H54 (cell line): ENCODE results near the gene CENPO.
A peak's percentile ranks its signal among the peaks of the same experiment; 100 is the strongest.
"Not testable (repeated sequence)": the region's sequence is repeated elsewhere in the genome, so short reads cannot be mapped to it uniquely, and the experiment has no call there.

Experiments
- DNase-seq: peaks from one replicate; pipeline ENCODE4 v3.0.0; 2011; ENCODE audit warnings: low spot score, mixed read lengths; ENCODE audit not compliant: insufficient read length
- FAIRE-seq: peaks from 3 replicates; lab custom pipeline; 2011; peaks lifted over from hg19 to GRCh38; lab: Jason Lieb, UNC
- POLR2A ChIP-seq: IDR thresholded peaks from 2 replicates; pipeline ENCODE4 v1.6.1; 2011; ENCODE audit warnings: low read depth, mild to moderate bottlenecking, low read length

CENPO gene

DNA sequence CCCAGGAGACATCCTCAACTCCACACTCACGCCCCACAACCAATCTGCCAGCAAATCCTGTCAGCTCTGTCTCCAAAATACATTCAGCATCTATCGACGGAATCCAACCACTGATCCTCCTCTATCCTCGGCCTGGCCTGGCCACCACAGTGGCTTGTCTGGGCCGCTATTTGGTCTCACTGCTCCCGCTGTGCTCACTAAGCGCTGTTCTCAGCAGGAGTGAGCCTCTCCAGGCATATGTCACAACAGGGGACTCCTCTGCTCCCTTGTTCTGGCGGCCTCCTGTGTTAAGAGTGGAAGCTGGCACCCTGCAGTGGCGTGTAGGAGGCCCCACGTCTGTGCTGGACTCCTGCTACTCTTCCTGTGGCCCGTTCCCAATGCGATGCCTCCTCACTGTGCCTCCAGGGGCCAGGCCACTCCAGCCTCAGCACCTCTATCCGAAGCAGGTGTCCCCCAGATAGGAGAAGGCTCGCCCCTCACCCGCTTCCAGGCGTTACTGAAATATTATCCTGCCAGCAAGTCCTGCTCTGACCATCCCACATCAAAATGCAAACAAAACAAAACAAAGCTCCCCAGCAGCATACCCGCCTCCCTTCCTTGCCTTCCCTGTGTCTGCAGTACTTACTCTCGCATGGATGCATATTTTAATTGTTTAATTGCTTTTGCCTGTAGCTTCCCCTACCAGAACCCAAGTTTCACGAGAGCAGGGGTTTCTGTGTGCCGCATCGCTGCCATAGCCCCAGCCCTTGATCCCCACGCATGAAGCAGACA is 39.9 kb downstream of the CENPO start:
- FAIRE-seq (no peak), DNase-seq (no peak)
- TF ChIP-seq POLR2A, result no peak

DNA sequence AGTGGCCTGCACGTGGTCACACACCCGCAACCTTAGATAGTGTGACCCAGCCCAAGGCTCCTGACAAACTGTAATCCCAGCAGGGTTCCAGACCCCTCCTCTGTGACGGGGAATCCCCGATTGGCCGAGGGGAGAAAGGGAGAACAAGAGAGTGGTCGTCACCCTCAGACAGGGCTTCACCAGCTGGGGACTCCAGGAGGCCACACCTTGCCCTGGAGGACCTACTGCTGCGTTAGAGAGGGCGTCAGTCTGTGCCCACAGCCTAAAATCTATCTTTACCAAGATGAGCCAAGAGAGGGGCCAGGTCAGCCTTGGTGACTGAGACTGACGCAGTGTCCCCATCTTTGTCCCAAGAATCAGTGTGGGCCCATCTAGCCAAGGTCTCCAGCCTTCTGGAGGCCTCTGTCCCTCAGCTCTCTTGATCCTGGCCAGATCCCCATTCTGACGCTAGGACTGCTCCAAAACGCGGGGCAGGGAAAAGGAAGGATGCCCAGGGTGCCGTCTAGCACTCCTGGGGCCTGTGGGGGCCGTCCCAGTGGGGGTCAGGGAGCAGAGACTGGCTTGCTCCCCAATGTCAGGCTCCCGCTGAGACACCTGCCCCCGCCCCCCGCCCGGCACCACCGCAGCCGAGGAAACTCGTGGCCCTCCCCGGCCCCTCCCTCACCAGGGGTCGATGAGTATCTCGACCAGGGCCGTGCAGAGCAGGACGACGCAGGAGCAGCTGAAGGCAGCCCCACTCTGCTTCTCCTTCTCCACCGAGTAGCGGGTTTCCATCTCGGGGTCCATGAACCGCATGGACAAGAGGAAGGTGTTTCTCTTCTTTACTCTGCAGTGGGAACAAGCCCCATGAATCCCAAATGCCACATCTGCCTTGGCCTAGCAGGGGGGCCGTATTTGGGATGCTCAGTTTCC is 40.9 kb downstream of the CENPO start:
- no peak for FAIRE-seq

DNA sequence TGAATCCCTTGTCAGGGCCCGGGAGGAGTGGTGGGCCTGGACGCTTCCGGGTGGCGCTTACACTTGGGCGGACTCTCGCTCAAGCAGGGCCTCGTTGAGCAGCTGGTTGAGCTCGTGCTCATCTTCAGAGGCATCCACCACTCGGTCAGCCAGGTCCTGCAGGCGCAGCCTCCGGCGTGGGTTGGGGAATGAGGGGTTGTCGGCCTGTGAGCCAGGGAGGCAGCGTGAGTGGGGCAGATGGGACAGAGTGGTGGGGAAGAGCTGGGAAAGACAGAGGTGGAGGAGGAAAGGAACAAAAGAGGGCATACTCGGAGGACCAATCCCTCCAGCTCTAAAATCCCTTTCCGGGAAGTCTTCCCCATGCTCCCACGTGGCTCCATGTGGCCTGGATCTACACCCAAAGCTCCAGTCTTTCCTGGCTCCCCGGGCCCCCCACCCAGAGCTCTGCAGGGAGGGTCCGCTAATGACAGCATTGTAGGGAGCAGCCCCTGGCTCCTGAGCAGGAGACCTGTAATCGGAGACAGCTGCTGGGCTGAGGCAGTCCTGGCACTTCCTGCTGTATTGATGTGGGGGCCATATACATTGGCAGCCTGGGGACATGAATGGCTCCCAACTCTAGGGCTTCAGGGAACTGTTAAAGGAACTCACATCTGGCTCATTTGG is 41.6 kb downstream of the CENPO start:
- TF ChIP-seq POLR2A, result no peak
- FAIRE-seq (no peak), DNase-seq (no peak)

More for the DNA sequence above, 40.9 kb downstream of the CENPO start:
- no peak for DNase-seq
- TF ChIP-seq POLR2A, result no peak

DNA sequence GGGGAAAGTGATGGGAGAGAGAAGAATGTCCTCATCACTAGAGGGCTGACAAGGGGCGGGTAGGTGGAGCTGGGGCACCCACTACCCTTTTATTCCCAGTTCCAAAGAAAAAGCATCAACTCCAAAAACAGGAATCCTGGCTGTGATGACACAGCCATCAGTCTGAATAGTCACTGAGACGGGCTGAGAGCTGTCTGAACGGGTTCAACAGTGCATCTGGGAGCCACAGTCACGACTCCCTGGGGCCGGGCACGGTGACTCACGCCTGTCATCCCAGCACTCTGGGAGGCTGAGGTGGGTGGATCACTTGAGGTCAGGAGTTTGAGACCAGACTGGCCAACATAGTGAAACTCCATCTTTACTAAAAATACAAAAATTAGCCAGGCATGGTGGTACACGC is 42.2 kb downstream of the CENPO start:
- peak; percentile 83 for DNase-seq
- not testable (repeated sequence) for FAIRE-seq

DNA sequence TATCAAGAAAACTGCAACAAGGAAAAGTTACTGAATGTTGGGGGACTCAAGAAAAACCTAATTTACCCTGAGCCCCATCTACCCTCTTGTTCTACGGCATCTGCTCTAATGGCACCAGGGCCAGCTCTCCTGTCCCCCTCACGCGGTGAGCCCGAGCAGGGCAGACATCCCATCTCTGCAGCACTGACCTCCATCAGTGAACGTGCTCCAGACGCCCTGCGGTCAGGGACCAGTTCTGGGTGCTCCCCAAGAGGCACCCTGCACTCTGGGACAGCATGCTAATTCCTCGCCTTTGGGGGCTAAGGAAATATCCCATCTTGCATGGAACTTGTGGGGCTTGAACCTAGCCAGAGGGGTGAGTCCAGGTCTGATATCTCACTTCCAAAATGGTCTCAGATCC is 43.0 kb downstream of the CENPO start:
- TF ChIP-seq POLR2A, result no peak
- DNase-seq (no peak), FAIRE-seq (no peak)

DNA sequence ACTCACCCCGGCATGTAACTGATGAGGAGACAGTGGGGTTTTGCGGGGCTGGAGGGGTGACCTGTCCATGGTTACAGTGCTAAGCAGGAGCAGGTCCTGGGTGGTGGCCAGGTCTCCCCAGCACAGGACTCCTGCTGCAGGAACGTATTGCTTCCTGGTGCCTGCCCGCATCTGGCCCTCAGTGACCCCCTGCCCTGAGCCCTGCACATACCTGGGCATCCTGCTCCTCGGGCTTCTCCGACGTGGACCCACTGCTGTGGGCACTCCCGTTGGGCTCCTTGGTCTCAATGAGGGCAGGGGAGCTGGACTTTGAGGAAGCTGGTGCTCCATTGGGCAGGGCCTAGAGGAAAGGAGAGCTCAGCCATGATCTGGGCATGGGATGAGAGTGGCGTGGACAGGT is 43.5 kb downstream of the CENPO start:
- no peak for TF ChIP-seq POLR2A
- no peak for FAIRE-seq
- no peak for DNase-seq

DNA sequence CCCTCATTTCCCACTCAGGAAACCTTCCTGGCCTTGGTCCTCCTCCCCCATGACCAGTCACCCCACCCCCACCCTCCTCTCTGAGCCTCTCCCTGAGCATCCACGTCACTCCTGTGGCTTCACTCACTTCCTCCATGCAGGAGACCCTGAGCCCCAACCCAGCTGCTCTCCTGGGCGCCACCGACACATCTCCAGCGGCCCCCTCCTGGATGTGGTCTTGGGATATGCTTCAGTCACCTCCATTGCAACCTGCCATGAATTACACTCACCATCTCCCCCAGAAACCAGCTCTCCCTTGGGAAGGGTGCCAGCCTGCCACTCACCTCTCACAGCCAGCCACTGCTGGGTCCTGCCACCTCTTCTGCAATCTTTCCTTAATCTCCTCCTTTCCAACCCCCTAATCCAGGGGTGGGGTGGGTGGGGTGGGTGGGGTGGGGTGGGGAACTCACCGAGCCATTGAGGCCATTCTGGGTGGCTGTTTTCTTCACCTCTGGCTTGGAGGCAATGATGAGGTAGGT is 44.8 kb downstream of the CENPO start:
- TF ChIP-seq POLR2A, result no peak
- DNase-seq, result no peak
- FAIRE-seq, result no peak

DNA sequence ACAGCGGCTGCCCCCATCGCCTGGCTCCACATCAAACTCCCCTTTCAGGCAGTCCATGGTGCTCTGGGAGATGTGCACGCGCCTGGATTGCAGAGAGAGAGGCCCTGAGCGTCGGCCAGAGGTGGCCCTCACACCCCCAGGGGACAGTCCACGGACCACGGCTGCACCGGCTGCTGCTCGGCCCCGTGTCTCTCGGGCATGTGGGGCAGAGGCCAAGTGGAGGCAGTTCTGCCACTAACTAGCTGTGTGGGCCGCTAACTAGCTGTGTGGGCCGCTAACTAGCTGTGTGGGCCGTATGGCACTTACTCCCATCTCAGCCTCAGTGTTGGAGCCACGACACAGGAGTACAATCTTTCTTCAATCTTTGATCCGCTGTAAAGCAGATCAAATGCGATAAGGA is 45.3 kb downstream of the CENPO start:
- TF ChIP-seq POLR2A, result no peak
- no peak for FAIRE-seq

DNA sequence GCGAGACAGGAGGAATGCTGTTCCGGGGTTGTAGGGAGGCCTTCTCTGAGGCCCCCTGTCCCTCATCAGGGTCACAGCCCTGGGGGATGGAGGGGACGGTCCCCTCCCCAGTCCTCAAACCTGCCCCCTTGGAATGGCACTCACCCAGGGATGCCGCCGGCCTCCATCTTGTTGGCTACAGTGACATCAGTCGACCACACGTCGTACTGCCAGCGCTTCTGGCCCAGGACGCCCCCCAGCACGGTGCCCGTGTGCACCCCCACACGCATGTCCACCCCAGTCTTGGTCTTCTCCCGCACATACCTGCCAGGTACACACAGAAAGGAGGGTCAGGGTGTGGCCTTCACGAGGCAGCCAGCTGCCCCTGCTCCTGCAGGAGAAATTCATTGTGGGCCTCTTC is 46.5 kb downstream of the CENPO start:
- DNase-seq, result no peak
- no peak for FAIRE-seq
- TF ChIP-seq POLR2A, result no peak

More for the DNA sequence above, 45.3 kb downstream of the CENPO start:
- DNase-seq, result no peak

DNA sequence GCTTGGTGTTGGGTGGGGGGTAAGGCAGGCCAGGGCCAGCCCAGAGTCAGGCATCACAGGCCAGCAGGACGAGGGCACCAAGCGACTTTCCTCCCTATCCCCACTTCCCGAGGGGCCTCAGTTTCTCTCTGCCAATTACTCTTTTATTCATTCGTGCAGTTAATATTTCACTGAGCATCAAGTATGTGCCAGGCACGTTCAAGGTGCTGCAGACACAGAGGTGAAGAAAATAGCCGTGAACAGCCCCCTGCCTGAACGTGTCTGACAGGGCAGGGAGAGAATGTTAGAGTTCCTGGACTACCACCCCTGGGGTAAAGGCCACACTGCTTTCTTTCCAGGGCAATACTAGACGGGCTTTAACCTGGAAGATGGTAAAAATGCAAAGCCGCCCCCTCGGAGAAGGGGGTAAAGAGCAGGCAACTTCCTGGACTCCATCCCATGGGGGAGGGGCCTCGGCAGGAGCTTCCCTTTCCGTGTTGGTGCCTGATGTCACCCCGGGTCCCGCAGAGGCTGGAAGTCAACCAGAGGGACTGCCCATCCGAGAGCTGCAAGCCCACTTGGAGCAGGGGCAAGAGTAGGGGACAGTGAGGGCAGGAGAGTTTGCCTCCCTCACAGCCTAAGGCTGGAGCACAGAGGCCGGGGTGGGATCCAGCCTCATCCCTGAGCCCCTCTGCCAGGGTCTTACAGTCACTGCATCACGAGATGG is 47.1 kb downstream of the CENPO start:
- no peak for TF ChIP-seq POLR2A
- FAIRE-seq (no peak), DNase-seq (no peak)

DNA sequence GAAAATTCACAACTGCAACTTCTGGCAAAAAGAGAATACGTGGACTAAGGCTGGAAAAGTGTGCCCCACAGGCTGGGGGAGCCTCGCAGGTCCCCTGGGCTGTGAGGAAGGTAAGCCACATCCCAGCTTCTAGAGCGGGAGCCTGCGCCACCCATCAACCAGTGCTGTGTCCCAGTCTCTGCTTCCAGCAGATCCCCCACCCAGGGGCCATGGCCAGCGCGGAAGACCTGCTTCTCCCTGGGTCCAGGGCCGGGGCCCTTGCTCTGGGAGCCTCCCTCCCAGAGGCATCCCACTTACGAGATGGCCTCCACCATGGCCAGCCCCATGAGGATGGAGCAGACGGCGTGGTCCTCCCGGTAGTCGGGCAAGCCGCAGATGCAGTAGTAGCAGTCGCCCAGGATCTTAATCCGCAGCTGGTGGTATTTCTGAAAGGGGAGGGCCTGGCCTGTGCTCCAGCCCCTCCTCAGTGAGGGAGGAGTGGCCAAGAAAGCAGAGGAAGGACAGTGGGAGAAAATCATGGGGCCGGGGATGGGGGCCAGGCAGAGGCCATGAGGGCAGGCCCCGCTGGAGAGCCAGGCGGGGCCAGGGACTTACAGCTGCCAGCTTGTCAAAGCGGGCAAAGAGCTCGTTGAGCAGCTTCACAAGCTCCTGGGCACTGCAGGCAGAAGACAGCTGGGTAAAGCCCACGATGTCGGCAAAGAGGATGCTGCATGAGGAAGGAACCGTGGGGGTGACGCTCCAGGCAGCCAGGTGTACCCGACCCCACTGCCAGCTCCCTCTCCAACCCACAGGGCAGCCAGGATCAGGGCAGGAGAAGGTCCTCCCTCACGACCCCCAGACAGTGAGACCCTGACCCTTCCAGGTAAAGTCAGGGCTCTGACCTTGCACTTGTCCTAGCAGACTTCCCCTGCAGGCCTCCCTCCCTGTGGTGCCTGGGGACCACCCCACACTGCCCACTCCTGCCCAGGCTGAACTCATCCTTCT is 48.0 kb downstream of the CENPO start:
- no peak for FAIRE-seq
- TF ChIP-seq POLR2A, result no peak
- no peak for DNase-seq
